HCT116 (cell line): Measurements from ENCODE around the gene ABHD16A. TPM values are rescaled to one million over a fixed set of nuclear protein-coding genes. Genes with fewer than 3 reads are reported as not detected.

Source experiments
- ATAC-seq: fragments of 200-7000 bp; cut with Tn5 transposase; 2 replicates; pipeline ENCODE4 v1.9.1; 2020; ENCODE audit warnings: mild to moderate bottlenecking, moderate library complexity
- BruUV-seq: library from RNA; stranded (reverse); fragments of 400-500 nt; replicated peaks from 2 replicates; lab custom pipeline; 2021; lab: Mats Ljungman, UMichigan
- CTCF ChIA-PET: fragments of 300-600 bp; sonication (Branson Sonifier 250); formaldehyde crosslinking; loops from one replicate; lab custom pipeline; 2021; ENCODE audit warnings: antibody characterized with exemption; lab: Charles Lee
- POLR2A ChIA-PET: fragments of 300-600, 350-600 bp; sonication (Branson Sonifier 250); formaldehyde crosslinking; loops from one replicate; lab custom pipeline; 2021; ENCODE audit warnings: antibody characterized with exemption; lab: Charles Lee
- RAD21 ChIA-PET, 2 experiments: fragments of 300-600 bp; sonication (Branson Sonifier 250); formaldehyde crosslinking; loops; one replicate each; lab custom pipeline; 2023; ENCODE audit warnings: low total read pairs in 2 of 2; ENCODE audit not compliant: uncharacterized antibody in 2 of 2, unreplicated experiment in 2 of 2, low non-redundant PET in 1 of 2; lab: Charles Lee
- DNase-seq: peaks from one replicate; pipeline ENCODE4 v3.0.0-alpha.2; 2010; ENCODE audit warnings: low read depth, low spot score
- H2AFZ ChIP-seq: fragments of 200-600 bp; shearing (Covaris generic), sonication (generic); 2 replicates; pipeline ENCODE4 v1.6.1; 2017; ENCODE audit warnings: low read depth, mixed run types, mixed read lengths, antibody characterized with exemption, low read length; ENCODE audit not compliant: poor library complexity, severe bottlenecking
- H3K27ac ChIP-seq: 2 replicates; pipeline ENCODE4 v1.5.1; 2012; ENCODE audit warnings: low read depth, low read length
- H3K27me3 ChIP-seq: fragments of 200-600 bp; sonication (generic); 2 replicates; pipeline ENCODE4 v1.6.1; 2016; ENCODE audit warnings: mixed run types, low read length, mixed read lengths; ENCODE audit not compliant: insufficient read depth
- H3K36me3 ChIP-seq, 2 experiments: fragments of 200-500 bp in 1 of 2; fragments of 200-600 bp in 1 of 2; sonication (Bioruptor generic) in 1 of 2; sonication (generic) in 1 of 2; 2 replicates each; pipeline versions ENCODE4 v1.5.1 to v1.6.1; 2014 to 2016; ENCODE audit warnings: low read length in 2 of 2, inconsistent platforms in 1 of 2, mixed read lengths in 1 of 2, mixed run types in 1 of 2; ENCODE audit not compliant: insufficient read depth in 2 of 2, control insufficient read depth in 1 of 2
- H3K4me1 ChIP-seq, 2 experiments: fragments of 200-600 bp in 1 of 2; sonication (generic) in 1 of 2; 2 replicates each; pipeline versions ENCODE4 v1.5.1 to v1.6.1; 2012 to 2017; ENCODE audit warnings: low read length in 2 of 2, inconsistent platforms in 1 of 2, mild to moderate bottlenecking in 1 of 2, mixed read lengths in 1 of 2, mixed run types in 1 of 2, moderate library complexity in 1 of 2; ENCODE audit not compliant: insufficient read depth in 2 of 2, control insufficient read depth in 1 of 2
- H3K4me2 ChIP-seq: fragments of 200-600 bp; sonication (generic); 2 replicates; pipeline ENCODE4 v1.6.1; 2017; ENCODE audit warnings: mixed run types, low read length, mixed read lengths
- H3K4me3 ChIP-seq, 2 experiments: fragments of 200-600 bp in 1 of 2; sonication (generic) in 1 of 2; replicated peaks in 1 of 2; 2 replicates each; pipeline ENCODE4 v1.5.1; 2011 to 2016; ENCODE audit warnings: low read length in 2 of 2, control low read depth in 1 of 2, low read depth in 1 of 2, mild to moderate bottlenecking in 1 of 2, mixed read lengths in 1 of 2, mixed run types in 1 of 2
- H3K79me2 ChIP-seq: fragments of 200-600 bp; sonication (generic); 2 replicates; pipeline ENCODE4 v1.6.1; 2017; ENCODE audit warnings: mild to moderate bottlenecking, mixed run types, low read length, moderate library complexity, mixed read lengths; ENCODE audit not compliant: insufficient read depth
- H3K9ac ChIP-seq: fragments of 200-600 bp; sonication (generic); 2 replicates; pipeline ENCODE4 v1.6.1; 2016; ENCODE audit warnings: low read length, mixed read lengths
- H3K9me2 ChIP-seq: fragments of 200-600 bp; sonication (generic), shearing (Covaris generic); 2 replicates; pipeline ENCODE4 v1.6.1; 2017; ENCODE audit warnings: mixed run types, mild to moderate bottlenecking, moderate library complexity; ENCODE audit not compliant: insufficient read depth
- H3K9me3 ChIP-seq, 2 experiments: fragments of 200-500 bp in 1 of 2; fragments of 200-600 bp in 1 of 2; sonication (Bioruptor generic) in 1 of 2; sonication (generic) in 1 of 2; 2 replicates each; pipeline ENCODE4 v1.6.1; 2014 to 2017; ENCODE audit warnings: low read length in 2 of 2, mixed read lengths in 2 of 2, inconsistent platforms in 1 of 2, low read depth in 1 of 2, mild to moderate bottlenecking in 1 of 2, mixed run types in 1 of 2, moderate library complexity in 1 of 2; ENCODE audit not compliant: control insufficient read depth in 1 of 2, insufficient read depth in 1 of 2
- H4K20me1 ChIP-seq: fragments of 200-600 bp; sonication (generic), shearing (Covaris generic); 2 replicates; pipeline ENCODE4 v1.6.1; 2017; ENCODE audit warnings: mixed run types, mild to moderate bottlenecking, moderate library complexity; ENCODE audit not compliant: insufficient read depth
- CBX3 ChIP-seq: IDR thresholded peaks from 2 replicates; pipeline ENCODE4 v1.6.1; 2012; ENCODE audit warnings: low read depth
- CEBPB ChIP-seq: IDR thresholded peaks from 2 replicates; pipeline ENCODE4 v1.6.1; 2012; ENCODE audit warnings: low read depth
- EZH2 ChIP-seq: fragments of 200-600 bp; sonication (generic); IDR thresholded peaks from 2 replicates; pipeline ENCODE4 v1.6.1; 2017; ENCODE audit warnings: antibody characterized with exemption, mixed run types
- EZH2phosphoT487 ChIP-seq: fragments of 200-600 bp; IDR thresholded peaks from 2 replicates; pipeline ENCODE4 v1.6.1; 2018; ENCODE audit warnings: antibody characterized with exemption, borderline replicate concordance
- JUND ChIP-seq: IDR thresholded peaks from 2 replicates; pipeline ENCODE4 v1.6.1; 2012
- POLR2A ChIP-seq: IDR thresholded peaks from 2 replicates; pipeline ENCODE4 v1.7.0; 2011; ENCODE audit warnings: borderline replicate concordance; ENCODE audit not compliant: insufficient read depth, insufficient read length; ENCODE audit errors: extremely low read depth
- POLR2AphosphoS5 ChIP-seq: IDR thresholded peaks from 2 replicates; pipeline ENCODE4 v1.6.1; 2011; ENCODE audit warnings: mild to moderate bottlenecking, low read depth, low read length, moderate library complexity
- RAD21 ChIP-seq: IDR thresholded peaks from 2 replicates; pipeline ENCODE4 v1.6.1; 2012; ENCODE audit warnings: low read depth, mild to moderate bottlenecking
- SP1 ChIP-seq: IDR thresholded peaks from 2 replicates; pipeline ENCODE4 v1.6.1; 2012; ENCODE audit warnings: low read depth
- TCF7L2 ChIP-seq: IDR thresholded peaks from 2 replicates; pipeline ENCODE4 v1.7.0; 2011; ENCODE audit warnings: borderline replicate concordance, inconsistent platforms; ENCODE audit not compliant: insufficient read depth, insufficient read length; ENCODE audit errors: extremely low read depth
- YY1 ChIP-seq: IDR thresholded peaks from 2 replicates; pipeline ENCODE4 v1.6.1; 2011; ENCODE audit warnings: low read length, low read depth, moderate library complexity, mild to moderate bottlenecking; ENCODE audit not compliant: insufficient replicate concordance; ENCODE audit errors: extremely low read depth
- ZFX ChIP-seq: fragments of 450-650 bp; IDR thresholded peaks from 2 replicates; pipeline ENCODE4 v1.6.1; 2017
- ZNF274 ChIP-seq: fragments of 200-500 bp; sonication (Bioruptor generic); IDR thresholded peaks from 2 replicates; pipeline ENCODE4 v1.6.1; 2014; ENCODE audit warnings: mild to moderate bottlenecking, low read depth, low read length, inconsistent platforms
- intact Hi-C: fragments of 100-400 bp; cut with micrococcal nuclease; formaldehyde crosslinking; loops from 2 replicates; pipeline ENCODE4 v1.10.0; 2022
- total RNA-seq: library from RNA; stranded (reverse); gene quantifications from one replicate; pipeline ENCODE4 v1.2.1, GENCODE V29; 2021; ENCODE audit not compliant: unreplicated experiment
- TF ChIP-seq, protein P1 (sequence below): IDR thresholded peaks from 2 replicates; pipeline ENCODE4 v1.6.1; 2012
- TF ChIP-seq, protein P2 (sequence below): IDR thresholded peaks from 2 replicates; pipeline ENCODE4 v1.6.1; 2012
- TF ChIP-seq, protein P3 (sequence below): IDR thresholded peaks from 2 replicates; pipeline ENCODE4 v1.6.1; 2012; ENCODE audit warnings: low read depth

ABHD16A gene
- total RNA-seq, 1 experiment from 2014 or later: 32.4 TPM

DNA sequence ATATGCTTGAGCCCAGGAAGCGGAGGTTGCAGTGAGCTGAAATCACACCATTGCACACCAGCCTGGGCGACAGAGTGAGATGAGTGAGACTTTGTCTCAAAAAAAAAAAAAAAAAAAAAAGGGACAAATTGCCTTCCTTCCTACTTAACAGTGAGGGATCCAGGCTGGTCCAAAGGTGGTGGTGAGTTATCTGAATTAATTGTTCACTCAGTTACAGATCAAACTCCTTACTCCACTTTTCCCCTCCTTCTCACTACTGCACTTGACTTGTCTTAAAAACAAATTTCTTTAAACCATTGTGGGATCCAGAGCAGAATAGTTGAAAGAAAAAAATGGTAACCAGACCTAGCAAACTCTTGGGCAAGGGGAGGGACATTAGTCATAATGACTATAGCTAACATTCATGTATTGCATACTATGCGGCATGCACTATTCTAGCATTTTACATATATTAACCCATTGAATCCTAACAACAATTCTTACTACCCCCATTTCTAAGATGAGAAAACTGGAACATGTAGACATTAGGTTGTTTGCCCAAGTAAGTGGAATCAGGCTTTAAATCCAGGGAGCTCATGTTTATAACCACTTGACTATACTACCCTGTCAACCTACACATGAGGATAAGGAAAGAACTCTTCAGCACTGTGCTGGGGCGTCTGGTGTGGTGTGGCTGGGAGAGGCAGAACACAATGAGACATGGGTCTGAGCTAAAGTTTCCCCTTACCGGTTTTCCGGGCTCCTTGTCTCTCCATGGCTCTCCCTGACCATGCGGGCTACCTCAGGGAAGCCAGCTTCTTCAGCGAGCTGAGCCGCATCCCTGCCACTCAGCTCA is 39.8 kb downstream of the ABHD16A start:
- peaks cover 18 to 50% of the 10 kb centered on the region in 2 experiments; a peak in 3 of 4 replicates for H3K4me1 ChIP-seq
- peak overlapping the region; percentile 90 for H3K9ac ChIP-seq
- BruUV-seq: no TSS peak
- H3K36me3 ChIP-seq: peaks cover 16 to 28% of the 10 kb centered on the region in 2 experiments
- H3K79me2 ChIP-seq: peaks cover 61% of the 10 kb centered on the region
- H3K4me3 ChIP-seq: 0 out of 4 replicates have a peak overlapping the region, but pooled peaks of 1 of the 2 experiments have one; percentile 97
- ATAC-seq (no peak), DNase-seq (no peak)
- ChIA-PET POLR2A (interaction anchor here (2.5 to 3.9 kb wide), 2 partner anchors 11 to 121 kb away, joined by 8 to 32 read pairs; partner anchors contain the start of genes BAG6 and DDX39B), RAD21 (interaction anchor here in 1 of 2 experiments (0.7 kb wide), 1 partner anchor 116 kb away, joined by 3 read pairs; the partner anchor contains the start of gene NFKBIL1), CTCF (no interaction called here)
- H2AFZ ChIP-seq: no peak overlapping the region
- H3K27me3 ChIP-seq: no peaks in the 10 kb centered on the region
- no peak for TF ChIP-seq ZNF274
- no peak for TF ChIP-seq POLR2AphosphoS5
- TF ChIP-seq EZH2phosphoT487: no peak
- no peak for TF ChIP-seq RAD21
- TF ChIP-seq, protein P1, sequence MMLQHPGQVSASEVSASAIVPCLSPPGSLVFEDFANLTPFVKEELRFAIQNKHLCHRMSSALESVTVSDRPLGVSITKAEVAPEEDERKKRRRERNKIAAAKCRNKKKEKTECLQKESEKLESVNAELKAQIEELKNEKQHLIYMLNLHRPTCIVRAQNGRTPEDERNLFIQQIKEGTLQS: no peak
- no peak for TF ChIP-seq POLR2A
- no peak for TF ChIP-seq SP1
- TF ChIP-seq ZFX: no peak
- no peak for TF ChIP-seq CBX3
- TF ChIP-seq, protein P2, sequence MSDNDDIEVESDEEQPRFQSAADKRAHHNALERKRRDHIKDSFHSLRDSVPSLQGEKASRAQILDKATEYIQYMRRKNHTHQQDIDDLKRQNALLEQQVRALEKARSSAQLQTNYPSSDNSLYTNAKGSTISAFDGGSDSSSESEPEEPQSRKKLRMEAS: no peak
- TF ChIP-seq TCF7L2: no peak
- TF ChIP-seq EZH2: no peak
- no peak for TF ChIP-seq JUND
- TF ChIP-seq CEBPB: no peak
- TF ChIP-seq YY1: no peak
- TF ChIP-seq, protein P3, sequence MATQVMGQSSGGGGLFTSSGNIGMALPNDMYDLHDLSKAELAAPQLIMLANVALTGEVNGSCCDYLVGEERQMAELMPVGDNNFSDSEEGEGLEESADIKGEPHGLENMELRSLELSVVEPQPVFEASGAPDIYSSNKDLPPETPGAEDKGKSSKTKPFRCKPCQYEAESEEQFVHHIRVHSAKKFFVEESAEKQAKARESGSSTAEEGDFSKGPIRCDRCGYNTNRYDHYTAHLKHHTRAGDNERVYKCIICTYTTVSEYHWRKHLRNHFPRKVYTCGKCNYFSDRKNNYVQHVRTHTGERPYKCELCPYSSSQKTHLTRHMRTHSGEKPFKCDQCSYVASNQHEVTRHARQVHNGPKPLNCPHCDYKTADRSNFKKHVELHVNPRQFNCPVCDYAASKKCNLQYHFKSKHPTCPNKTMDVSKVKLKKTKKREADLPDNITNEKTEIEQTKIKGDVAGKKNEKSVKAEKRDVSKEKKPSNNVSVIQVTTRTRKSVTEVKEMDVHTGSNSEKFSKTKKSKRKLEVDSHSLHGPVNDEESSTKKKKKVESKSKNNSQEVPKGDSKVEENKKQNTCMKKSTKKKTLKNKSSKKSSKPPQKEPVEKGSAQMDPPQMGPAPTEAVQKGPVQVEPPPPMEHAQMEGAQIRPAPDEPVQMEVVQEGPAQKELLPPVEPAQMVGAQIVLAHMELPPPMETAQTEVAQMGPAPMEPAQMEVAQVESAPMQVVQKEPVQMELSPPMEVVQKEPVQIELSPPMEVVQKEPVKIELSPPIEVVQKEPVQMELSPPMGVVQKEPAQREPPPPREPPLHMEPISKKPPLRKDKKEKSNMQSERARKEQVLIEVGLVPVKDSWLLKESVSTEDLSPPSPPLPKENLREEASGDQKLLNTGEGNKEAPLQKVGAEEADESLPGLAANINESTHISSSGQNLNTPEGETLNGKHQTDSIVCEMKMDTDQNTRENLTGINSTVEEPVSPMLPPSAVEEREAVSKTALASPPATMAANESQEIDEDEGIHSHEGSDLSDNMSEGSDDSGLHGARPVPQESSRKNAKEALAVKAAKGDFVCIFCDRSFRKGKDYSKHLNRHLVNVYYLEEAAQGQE: no peak
- H3K4me2 ChIP-seq: peak overlapping the region; percentile 83; the same call in 1 of the 2 replicates
- intact Hi-C loops: loop anchor here (5.0 kb wide), 1 partner anchor 261 kb away; the partner anchor contains the start of gene MICA
- H3K9me2 ChIP-seq: no peaks in the 10 kb centered on the region
- H4K20me1 ChIP-seq: no peaks in the 10 kb centered on the region
- H3K27ac ChIP-seq: peak overlapping the region; percentile 90
- H3K9me3 ChIP-seq: no peaks in the 10 kb centered on the region
